ENCODE data around the gene ATXN1.

ATXN1 gene

DNA sequence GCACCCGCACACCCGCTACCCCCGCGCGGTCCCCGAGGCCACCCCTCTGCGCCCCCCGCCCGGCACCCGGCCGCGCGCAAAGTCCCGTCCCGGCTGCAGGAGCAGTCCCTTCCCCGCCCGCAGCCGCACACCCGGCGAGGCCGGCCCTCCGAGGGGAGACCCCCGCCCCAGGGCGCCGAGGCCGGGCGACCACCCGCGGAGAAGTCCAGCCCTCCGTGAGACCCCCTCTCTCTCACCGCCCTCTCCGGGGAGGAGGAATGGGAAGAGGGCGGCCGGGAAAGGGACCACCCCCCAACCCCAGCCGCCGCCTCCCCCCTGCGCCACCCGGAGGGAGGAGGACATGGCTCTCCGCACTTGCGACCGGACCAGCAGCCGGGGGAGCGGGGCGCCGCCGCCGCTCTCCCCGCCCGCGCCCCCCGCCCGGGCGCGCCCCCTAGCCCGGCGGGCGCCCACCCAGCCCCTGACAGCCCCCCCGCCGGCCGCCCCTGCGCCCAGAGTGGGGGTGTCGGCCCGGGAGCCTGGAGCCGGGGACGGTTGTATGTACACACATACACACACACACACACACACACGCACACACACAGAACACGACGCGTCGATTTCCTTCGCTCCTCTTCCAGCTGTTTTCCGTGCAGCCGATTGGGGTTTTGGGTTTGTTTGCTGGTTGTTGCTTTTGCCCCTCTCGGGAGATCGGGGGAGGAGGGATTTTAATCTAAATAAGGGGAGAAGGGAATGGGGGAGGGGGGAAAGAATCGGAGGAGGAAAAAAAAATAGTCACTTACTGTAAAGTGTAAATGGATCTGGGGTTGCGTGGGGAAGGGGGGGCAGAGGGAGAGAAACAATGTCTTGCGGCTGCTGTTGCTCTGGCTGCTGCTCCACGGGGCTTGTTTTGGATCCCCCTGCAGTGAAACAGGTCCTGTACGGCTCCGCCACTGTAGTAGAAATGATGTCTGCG lies at the start of gene ATXN1:
TSS of gene ATXN1 (minus strand) at position 945 of the 955 bp plus-strand sequence.
- Histone ChIP-seq H3K4me1 (ENCODE audit: control insufficient read depth, insufficient read depth, low read length) (peaks cover 2% of the 10 kb centered on the region; the same call in 1 of the 2 replicates), H3K9me3 (ENCODE audit: control insufficient read depth, insufficient read depth, low read length) (no peaks in the 10 kb centered on the region), H3K36me3 (ENCODE audit: control insufficient read depth, insufficient read depth, low read length) (no peaks in the 10 kb centered on the region), H3K4me3 (ENCODE audit: low read length) (peak within 1 kb of the TSS; percentile 89; the same call in 1 of the 2 replicates), H3K27ac (ENCODE audit: low read length) (no peak within 1 kb of the TSS), H3K27me3 (ENCODE audit: control insufficient read depth, insufficient read depth, low read length) (no peaks in the 10 kb centered on the region; the same call in 1 of the 2 replicates)
- no peak for DNase-seq (ENCODE audit: low read depth, low spot score)
- WGBS (ENCODE audit: insufficient coverage, insufficient read length), result no CpG with 5 or more reads among the region's 82 CpGs

DNA sequence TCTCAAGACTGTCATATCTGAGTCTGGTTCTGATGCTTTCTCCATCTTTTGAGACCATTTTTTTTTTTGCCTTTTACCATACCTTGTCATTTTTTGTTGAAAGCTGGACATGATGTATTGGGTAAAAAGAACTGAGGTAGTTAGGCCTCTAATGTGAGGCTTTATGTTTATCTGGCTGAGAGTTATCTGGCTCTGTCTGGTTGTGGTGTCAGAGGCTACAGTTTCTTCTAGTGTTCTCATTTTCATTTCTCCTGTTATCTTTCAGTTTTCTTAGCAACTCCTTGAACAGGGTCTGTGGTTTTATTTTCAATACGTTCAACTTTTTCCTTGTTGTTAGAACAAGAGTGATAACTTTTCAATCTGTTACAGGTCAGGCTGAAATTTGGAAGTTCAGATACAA lies 49.2 kb upstream of the ATXN1 start:
- DNase-seq (ENCODE audit: low read depth, low spot score), result no peak
- H3K27ac ChIP-seq (ENCODE audit: low read length), result no peak overlapping the region
- WGBS (ENCODE audit: insufficient coverage, insufficient read length), result no CpG with 5 or more reads among the region's 1 CpG
- H3K27me3 ChIP-seq (ENCODE audit: control insufficient read depth, insufficient read depth, low read length), result no peaks in the 10 kb centered on the region
- H3K4me1 ChIP-seq (ENCODE audit: control insufficient read depth, insufficient read depth, low read length), result no peaks in the 10 kb centered on the region; the same call in 1 of the 2 replicates
- H3K4me3 ChIP-seq (ENCODE audit: low read length), result no peak overlapping the region
- H3K36me3 ChIP-seq (ENCODE audit: control insufficient read depth, insufficient read depth, low read length), result no peaks in the 10 kb centered on the region
- H3K9me3 ChIP-seq (ENCODE audit: control insufficient read depth, insufficient read depth, low read length), result no peaks in the 10 kb centered on the region

DNA sequence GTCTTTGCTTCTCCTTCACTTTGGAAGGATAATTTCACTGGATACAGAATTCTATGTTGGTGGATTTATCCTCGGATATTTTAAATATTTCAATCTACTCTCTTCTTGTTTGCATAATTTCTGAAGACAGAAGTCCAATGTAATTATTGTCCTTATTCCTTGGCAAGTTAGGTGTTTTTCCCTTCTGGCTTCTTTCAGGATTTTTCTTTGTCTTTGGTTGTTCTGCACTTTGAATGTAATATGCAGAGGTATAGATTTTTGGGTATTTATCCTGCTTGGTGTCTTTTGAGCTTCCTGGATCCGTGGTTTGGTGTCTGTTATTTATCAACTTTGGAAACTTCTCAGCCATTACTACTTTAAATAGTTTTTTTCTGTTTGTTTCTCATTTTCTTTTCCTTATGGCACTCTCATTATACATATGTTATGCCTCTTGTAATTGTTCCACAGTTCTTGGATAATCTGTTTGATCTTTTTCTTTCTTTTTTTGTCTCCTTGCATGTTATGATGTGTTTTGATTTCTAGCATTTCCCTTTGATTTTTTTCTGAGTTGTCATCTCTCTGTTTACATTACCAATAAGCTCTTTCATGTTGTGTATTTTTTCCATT lies 48.6 kb upstream of the ATXN1 start:
- WGBS (ENCODE audit: insufficient coverage, insufficient read length), result no CpG with 5 or more reads among the region's 2 CpGs
- DNase-seq (ENCODE audit: low read depth, low spot score), result no peak
- Histone ChIP-seq H3K9me3 (ENCODE audit: control insufficient read depth, insufficient read depth, low read length) (no peaks in the 10 kb centered on the region), H3K27me3 (ENCODE audit: control insufficient read depth, insufficient read depth, low read length) (no peaks in the 10 kb centered on the region), H3K4me3 (ENCODE audit: low read length) (no peak overlapping the region), H3K4me1 (ENCODE audit: control insufficient read depth, insufficient read depth, low read length) (peaks cover 2% of the 10 kb centered on the region; the same call in 1 of the 2 replicates), H3K27ac (ENCODE audit: low read length) (no peak overlapping the region), H3K36me3 (ENCODE audit: control insufficient read depth, insufficient read depth, low read length) (no peaks in the 10 kb centered on the region)

DNA sequence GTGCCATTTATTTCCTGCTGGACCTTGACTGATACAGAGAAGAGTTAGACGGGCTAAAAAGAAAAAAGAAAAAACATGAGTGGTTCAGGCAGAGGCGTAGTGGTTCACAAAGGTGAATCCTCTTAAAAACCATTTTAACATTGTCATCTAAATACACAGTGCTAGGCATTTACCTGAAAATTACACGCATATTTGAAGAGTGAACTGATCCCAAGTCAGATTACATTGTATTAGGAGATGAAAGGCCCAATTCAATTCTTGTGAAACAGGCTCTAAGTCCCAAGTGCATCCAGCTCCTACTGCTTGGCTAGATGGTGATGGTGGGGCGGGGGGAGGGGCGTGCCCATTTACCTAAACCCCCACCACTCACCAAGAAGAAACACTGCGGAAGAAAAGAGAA lies 46.7 kb upstream of the ATXN1 start:
- no peaks in the 10 kb centered on the region for H3K36me3 ChIP-seq (ENCODE audit: control insufficient read depth, insufficient read depth, low read length)
- H3K27me3 ChIP-seq (ENCODE audit: control insufficient read depth, insufficient read depth, low read length), result no peaks in the 10 kb centered on the region
- H3K27ac ChIP-seq (ENCODE audit: low read length), result no peak overlapping the region
- no peak for DNase-seq (ENCODE audit: low read depth, low spot score)
- no peak overlapping the region for H3K4me3 ChIP-seq (ENCODE audit: low read length)
- WGBS (ENCODE audit: insufficient coverage, insufficient read length), result no CpG with 5 or more reads among the region's 6 CpGs
- H3K4me1 ChIP-seq (ENCODE audit: control insufficient read depth, insufficient read depth, low read length), result peaks cover 5% of the 10 kb centered on the region; the same call in 1 of the 2 replicates
- no peaks in the 10 kb centered on the region for H3K9me3 ChIP-seq (ENCODE audit: control insufficient read depth, insufficient read depth, low read length)

DNA sequence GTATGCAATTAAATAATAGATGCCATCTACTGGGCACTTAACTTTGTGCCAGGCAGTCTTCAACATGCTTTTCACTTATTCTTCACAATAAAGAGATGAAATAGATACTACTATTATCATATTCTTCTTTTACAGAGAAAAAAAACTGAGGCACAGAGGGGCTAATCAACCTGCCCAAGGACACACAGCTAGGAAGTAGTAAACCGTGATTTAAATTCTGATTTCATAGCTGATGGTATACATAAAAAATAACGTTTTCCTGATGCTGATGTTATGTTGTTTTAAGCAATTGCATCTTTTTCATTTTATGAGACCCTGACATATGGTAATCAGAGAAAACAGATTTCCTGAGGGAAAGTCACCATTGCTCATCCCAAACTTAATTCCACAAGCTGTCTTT lies 45.1 kb upstream of the ATXN1 start:
- H3K27ac ChIP-seq (ENCODE audit: low read length), result no peak overlapping the region
- H3K9me3 ChIP-seq (ENCODE audit: control insufficient read depth, insufficient read depth, low read length), result no peaks in the 10 kb centered on the region
- H3K4me1 ChIP-seq (ENCODE audit: control insufficient read depth, insufficient read depth, low read length), result peaks cover 5% of the 10 kb centered on the region; the same call in 1 of the 2 replicates
- DNase-seq (ENCODE audit: low read depth, low spot score), result no peak
- no CpG with 5 or more reads among the region's 2 CpGs for WGBS (ENCODE audit: insufficient coverage, insufficient read length)
- H3K4me3 ChIP-seq (ENCODE audit: low read length), result no peak overlapping the region
- no peaks in the 10 kb centered on the region for H3K36me3 ChIP-seq (ENCODE audit: control insufficient read depth, insufficient read depth, low read length)
- H3K27me3 ChIP-seq (ENCODE audit: control insufficient read depth, insufficient read depth, low read length), result no peaks in the 10 kb centered on the region

DNA sequence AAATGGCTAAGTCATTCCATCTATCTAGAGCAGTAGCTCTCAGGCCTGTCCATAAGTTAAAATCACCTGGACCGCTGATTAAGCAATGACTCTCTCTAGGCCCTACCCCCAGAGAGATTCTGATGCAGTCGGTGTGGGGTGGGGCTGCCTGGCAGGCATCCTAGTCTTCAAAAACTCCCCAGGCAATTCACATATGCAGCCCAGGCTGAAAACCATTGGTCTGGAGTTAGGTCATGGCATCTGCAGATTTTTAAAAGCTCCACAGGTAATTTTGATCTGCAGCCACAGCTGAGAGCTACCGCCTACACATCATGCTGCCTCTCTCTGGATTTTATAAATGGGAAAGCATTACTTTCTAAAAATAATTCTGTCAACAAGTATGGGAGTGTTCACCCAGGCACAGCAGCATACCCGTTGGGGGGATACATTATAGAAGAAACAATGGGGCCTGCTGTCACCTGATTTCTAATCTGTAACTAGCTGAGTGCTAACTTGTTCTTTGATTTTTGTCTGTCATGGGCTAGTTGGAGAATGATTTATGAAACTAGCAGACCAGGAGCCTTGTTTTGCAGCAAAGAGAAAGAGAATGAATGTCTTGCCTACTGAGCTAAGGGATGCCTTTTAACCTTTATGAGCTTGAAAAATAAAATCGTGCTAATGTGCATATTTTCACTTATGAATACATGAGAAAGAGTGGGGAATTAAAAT lies 44.1 kb upstream of the ATXN1 start:
- Histone ChIP-seq H3K4me1 (ENCODE audit: control insufficient read depth, insufficient read depth, low read length) (peaks cover 5% of the 10 kb centered on the region; the same call in 1 of the 2 replicates), H3K27ac (ENCODE audit: low read length) (no peak overlapping the region), H3K4me3 (ENCODE audit: low read length) (no peak overlapping the region), H3K36me3 (ENCODE audit: control insufficient read depth, insufficient read depth, low read length) (no peaks in the 10 kb centered on the region), H3K9me3 (ENCODE audit: control insufficient read depth, insufficient read depth, low read length) (no peaks in the 10 kb centered on the region), H3K27me3 (ENCODE audit: control insufficient read depth, insufficient read depth, low read length) (no peaks in the 10 kb centered on the region)
- no CpG with 5 or more reads among the region's 5 CpGs for WGBS (ENCODE audit: insufficient coverage, insufficient read length)
- no peak for DNase-seq (ENCODE audit: low read depth, low spot score)

DNA sequence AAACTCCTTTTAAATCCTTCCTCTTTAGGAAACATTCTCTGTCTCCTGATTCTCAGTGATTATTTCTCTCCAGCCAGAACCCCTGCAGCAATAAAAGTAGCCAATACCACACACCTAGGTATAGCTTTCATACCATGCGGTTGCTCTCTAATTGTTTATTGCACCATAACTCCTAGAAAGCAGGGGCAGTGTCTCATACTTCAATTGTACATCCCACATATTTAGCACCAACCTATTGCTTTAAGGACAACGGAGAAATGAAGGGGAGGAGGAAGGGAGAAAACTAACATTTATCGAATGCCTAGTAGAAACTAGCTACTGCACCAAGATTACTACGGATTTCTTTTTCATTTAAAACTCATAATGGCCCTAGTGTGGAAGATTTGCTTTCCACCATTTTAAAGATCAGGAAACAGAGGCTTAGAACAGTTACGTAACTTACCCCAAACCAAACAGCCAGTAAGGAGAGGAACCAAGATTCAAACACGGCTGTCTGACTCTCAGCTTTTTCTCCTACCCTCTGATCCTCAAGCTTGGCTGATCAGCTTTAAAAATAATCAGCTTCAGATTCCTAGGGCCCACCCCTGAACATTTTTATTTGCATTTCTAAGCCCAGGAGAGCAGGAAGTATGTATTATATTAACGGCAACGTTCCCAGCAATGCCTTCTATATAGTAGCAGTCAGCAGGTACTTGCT lies 43.4 kb upstream of the ATXN1 start:
- no peak for DNase-seq (ENCODE audit: low read depth, low spot score)
- Histone ChIP-seq H3K27me3 (ENCODE audit: control insufficient read depth, insufficient read depth, low read length) (no peaks in the 10 kb centered on the region), H3K9me3 (ENCODE audit: control insufficient read depth, insufficient read depth, low read length) (no peaks in the 10 kb centered on the region), H3K36me3 (ENCODE audit: control insufficient read depth, insufficient read depth, low read length) (no peaks in the 10 kb centered on the region), H3K27ac (ENCODE audit: low read length) (no peak overlapping the region), H3K4me3 (ENCODE audit: low read length) (no peak overlapping the region), H3K4me1 (ENCODE audit: control insufficient read depth, insufficient read depth, low read length) (peaks cover 5% of the 10 kb centered on the region; the same call in 1 of the 2 replicates)
- no CpG with 5 or more reads among the region's 8 CpGs for WGBS (ENCODE audit: insufficient coverage, insufficient read length)

DNA sequence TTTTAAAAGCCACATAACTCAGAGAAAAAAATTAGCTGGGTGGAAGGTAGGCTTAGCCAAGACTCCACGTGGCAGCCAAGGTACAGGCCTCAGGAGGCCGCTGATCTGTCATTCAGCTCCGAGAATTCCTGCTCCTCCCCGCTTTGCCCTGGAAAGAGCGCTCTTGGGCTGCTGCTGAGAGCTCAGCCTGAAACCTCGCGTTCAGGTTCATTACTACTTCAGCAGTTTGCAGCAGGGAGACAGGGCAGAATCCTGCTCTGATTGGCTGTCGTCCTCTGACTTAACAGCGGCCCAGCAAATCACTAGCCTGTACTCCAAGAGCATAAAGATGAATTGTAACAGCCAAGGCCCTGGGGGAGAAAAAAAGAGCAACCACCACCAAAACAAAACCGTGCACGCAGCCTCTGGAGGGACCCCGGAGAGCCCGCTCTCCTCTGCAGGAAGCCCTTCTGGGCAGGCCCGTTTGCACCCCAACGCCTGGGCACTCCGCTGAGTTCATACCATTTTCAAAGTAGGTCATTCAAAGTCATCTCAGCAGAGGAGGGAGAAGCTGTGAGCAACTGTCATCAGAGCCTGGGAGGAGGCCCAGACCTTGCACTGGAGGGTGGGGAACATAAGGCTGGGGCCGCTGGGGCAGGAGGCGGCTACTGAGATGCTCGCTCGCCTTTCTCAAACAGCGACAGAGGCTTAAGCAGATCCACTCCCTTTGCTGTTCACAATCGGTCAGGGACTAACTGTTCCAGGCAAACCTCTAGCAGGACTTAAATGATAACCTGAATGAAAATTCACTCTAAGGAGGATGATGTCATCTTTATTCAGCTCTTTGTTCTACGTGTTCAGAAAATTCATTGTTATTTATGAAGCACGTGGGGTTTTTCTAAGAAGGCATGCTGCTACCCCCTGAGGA lies 42.3 kb upstream of the ATXN1 start:
- no peak overlapping the region for H3K4me3 ChIP-seq (ENCODE audit: low read length)
- peak; percentile 68 for DNase-seq (ENCODE audit: low read depth, low spot score)
- no peaks in the 10 kb centered on the region for H3K9me3 ChIP-seq (ENCODE audit: control insufficient read depth, insufficient read depth, low read length)
- H3K4me1 ChIP-seq (ENCODE audit: control insufficient read depth, insufficient read depth, low read length), result peaks cover 5% of the 10 kb centered on the region; the same call in 1 of the 2 replicates
- WGBS (ENCODE audit: insufficient coverage, insufficient read length), result no CpG with 5 or more reads among the region's 24 CpGs
- H3K36me3 ChIP-seq (ENCODE audit: control insufficient read depth, insufficient read depth, low read length), result no peaks in the 10 kb centered on the region
- no peak overlapping the region for H3K27ac ChIP-seq (ENCODE audit: low read length)
- no peaks in the 10 kb centered on the region for H3K27me3 ChIP-seq (ENCODE audit: control insufficient read depth, insufficient read depth, low read length)

DNA sequence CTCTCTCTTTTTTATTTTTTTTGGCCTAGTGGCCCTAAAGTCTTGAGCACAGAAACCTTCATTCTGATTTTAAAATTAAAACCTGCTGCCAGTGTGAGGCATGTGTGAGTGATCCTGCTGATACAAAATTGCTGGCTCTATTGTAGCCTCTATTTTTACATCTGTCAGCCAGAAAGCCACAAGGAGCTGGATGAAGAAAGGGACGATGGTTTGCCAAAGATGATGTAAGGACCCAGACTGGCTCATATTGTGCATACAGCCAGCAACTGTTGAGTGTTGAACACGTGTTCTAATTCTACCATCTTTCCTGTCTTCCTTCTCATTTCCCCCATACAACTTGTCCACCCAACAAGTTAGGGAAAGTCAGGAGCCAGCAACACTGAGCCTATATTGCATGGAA lies 40.8 kb upstream of the ATXN1 start:
- no peak overlapping the region for H3K27ac ChIP-seq (ENCODE audit: low read length)
- H3K4me1 ChIP-seq (ENCODE audit: control insufficient read depth, insufficient read depth, low read length), result peaks cover 5% of the 10 kb centered on the region; the same call in 1 of the 2 replicates
- no peaks in the 10 kb centered on the region for H3K27me3 ChIP-seq (ENCODE audit: control insufficient read depth, insufficient read depth, low read length)
- no peaks in the 10 kb centered on the region for H3K9me3 ChIP-seq (ENCODE audit: control insufficient read depth, insufficient read depth, low read length)
- no peaks in the 10 kb centered on the region for H3K36me3 ChIP-seq (ENCODE audit: control insufficient read depth, insufficient read depth, low read length)
- WGBS (ENCODE audit: insufficient coverage, insufficient read length), result no CpG with 5 or more reads among the region's 2 CpGs
- no peak for DNase-seq (ENCODE audit: low read depth, low spot score)
- H3K4me3 ChIP-seq (ENCODE audit: low read length), result no peak overlapping the region
